Hepatocyte (in vitro differentiated cells): ENCODE results near the gene SH3RF3. TPM values are rescaled to one million over a fixed set of nuclear protein-coding genes. Genes with fewer than 3 reads are reported as not detected.

Experiments used
- DNase-seq: peaks from one replicate; pipeline ENCODE4 v3.0.0-alpha.2; 2016; ENCODE audit warnings: low spot score
- H2AFZ ChIP-seq: fragments of 200-600 bp; sonication (generic); 2 replicates; pipeline ENCODE4 v1.6.0; 2016; ENCODE audit warnings: antibody characterized with exemption, mild to moderate bottlenecking
- H3K27ac ChIP-seq: fragments of 200-600 bp; sonication (generic); 2 replicates; pipeline ENCODE4 v1.5.1; 2016; ENCODE audit warnings: mild to moderate bottlenecking
- H3K27me3 ChIP-seq: fragments of 200-600 bp; sonication (generic); 2 replicates; pipeline ENCODE4 v1.6.1; 2016
- H3K36me3 ChIP-seq: fragments of 200-600 bp; sonication (generic); replicated peaks from 2 replicates; pipeline ENCODE4 v1.5.1; 2016; ENCODE audit warnings: low read depth; ENCODE audit not compliant: insufficient read depth
- H3K4me1 ChIP-seq: fragments of 200-600 bp; sonication (generic); 2 replicates; pipeline ENCODE4 v1.5.1; 2016; ENCODE audit warnings: mild to moderate bottlenecking, moderate library complexity; ENCODE audit not compliant: insufficient read depth
- H3K4me2 ChIP-seq: fragments of 200-600 bp; sonication (generic); 2 replicates; pipeline ENCODE4 v1.6.0; 2016
- H3K4me3 ChIP-seq: fragments of 200-600 bp; sonication (generic); 2 replicates; pipeline ENCODE4 v1.5.1; 2016; ENCODE audit warnings: mild to moderate bottlenecking
- H3K79me2 ChIP-seq: fragments of 200-600 bp; sonication (generic); 2 replicates; pipeline ENCODE4 v1.6.0; 2017; ENCODE audit warnings: mild to moderate bottlenecking
- H3K9me2 ChIP-seq: fragments of 200-600 bp; sonication (generic); replicated peaks from 2 replicates; pipeline ENCODE4 v1.6.0; 2017; ENCODE audit warnings: mild to moderate bottlenecking; ENCODE audit not compliant: insufficient read depth
- H3K9me3 ChIP-seq: fragments of 200-600 bp; sonication (generic); 2 replicates; pipeline ENCODE4 v1.5.1; 2016; ENCODE audit warnings: low read depth, mild to moderate bottlenecking
- H4K20me1 ChIP-seq: fragments of 200-600 bp; sonication (generic); 2 replicates; pipeline ENCODE4 v1.6.0; 2016; ENCODE audit warnings: mild to moderate bottlenecking; ENCODE audit not compliant: insufficient read depth, poor library complexity, severe bottlenecking
- EZH2 ChIP-seq: fragments of 200-600 bp; sonication (generic); IDR thresholded peaks from 2 replicates; pipeline ENCODE4 v1.6.1; 2016; ENCODE audit warnings: antibody characterized with exemption, mild to moderate bottlenecking, borderline replicate concordance
- EZH2phosphoT487 ChIP-seq: fragments of 200-600 bp; sonication (generic); IDR thresholded peaks from one replicate; pipeline ENCODE4 v1.6.1; 2018; ENCODE audit warnings: antibody characterized with exemption, mild to moderate bottlenecking, low read depth, moderate library complexity; ENCODE audit not compliant: unreplicated experiment, severe bottlenecking
- WGBS: methylation state at CpG from one replicate; pipeline ENCODE4 v1.1.6; 2016; ENCODE audit warnings: low lambda C conversion rate; ENCODE audit errors: missing lambda C conversion rate; 5-methylcytosine and 5-hydroxymethylcytosine counted together
- polyA plus RNA-seq: library from polyadenylated mRNA; unstranded; fragments of >200 nt; fragmentation: Nextera tagmentation; extraction: Ambion mirVana; gene quantifications from 2 replicates; pipeline ENCODE4 v1.2.1, GENCODE V29; 2016
- total RNA-seq: library from RNA; depleted of rRNA; stranded (reverse); fragments of >200 nt; gene quantifications from 2 replicates; pipeline ENCODE4 v1.2.3, GENCODE V29; 2014
- TF ChIP-seq, protein P1 (sequence below): fragments of 200-600 bp; sonication (generic); IDR thresholded peaks from 2 replicates; pipeline ENCODE4 v1.5.1; 2016; ENCODE audit warnings: antibody characterized with exemption, mild to moderate bottlenecking; ENCODE audit not compliant: poor library complexity

SH3RF3 gene
- total and polyA plus RNA-seq, 2 experiments from 2014 or later = 1.9 to 2.1 TPM

GRCh38 chr2:109234355-109234754, 105.3 kb downstream of the SH3RF3 start:
- Histone ChIP-seq H3K4me1 (no peaks in the 10 kb centered on the region), H3K4me2 (no peak overlapping the region), H4K20me1 (no peaks in the 10 kb centered on the region), H2AFZ (no peak overlapping the region), H3K36me3 (no peaks in the 10 kb centered on the region), H3K27me3 (peaks cover 9% of the 10 kb centered on the region), H3K79me2 (no peaks in the 10 kb centered on the region), H3K9me2 (no peaks in the 10 kb centered on the region), H3K4me3 (no peak overlapping the region), H3K9me3 (no peaks in the 10 kb centered on the region), H3K27ac (no peak overlapping the region)
- no peak for DNase-seq
- no peak for TF ChIP-seq EZH2
- TF ChIP-seq EZH2phosphoT487 = no peak
- TF ChIP-seq, protein P1, sequence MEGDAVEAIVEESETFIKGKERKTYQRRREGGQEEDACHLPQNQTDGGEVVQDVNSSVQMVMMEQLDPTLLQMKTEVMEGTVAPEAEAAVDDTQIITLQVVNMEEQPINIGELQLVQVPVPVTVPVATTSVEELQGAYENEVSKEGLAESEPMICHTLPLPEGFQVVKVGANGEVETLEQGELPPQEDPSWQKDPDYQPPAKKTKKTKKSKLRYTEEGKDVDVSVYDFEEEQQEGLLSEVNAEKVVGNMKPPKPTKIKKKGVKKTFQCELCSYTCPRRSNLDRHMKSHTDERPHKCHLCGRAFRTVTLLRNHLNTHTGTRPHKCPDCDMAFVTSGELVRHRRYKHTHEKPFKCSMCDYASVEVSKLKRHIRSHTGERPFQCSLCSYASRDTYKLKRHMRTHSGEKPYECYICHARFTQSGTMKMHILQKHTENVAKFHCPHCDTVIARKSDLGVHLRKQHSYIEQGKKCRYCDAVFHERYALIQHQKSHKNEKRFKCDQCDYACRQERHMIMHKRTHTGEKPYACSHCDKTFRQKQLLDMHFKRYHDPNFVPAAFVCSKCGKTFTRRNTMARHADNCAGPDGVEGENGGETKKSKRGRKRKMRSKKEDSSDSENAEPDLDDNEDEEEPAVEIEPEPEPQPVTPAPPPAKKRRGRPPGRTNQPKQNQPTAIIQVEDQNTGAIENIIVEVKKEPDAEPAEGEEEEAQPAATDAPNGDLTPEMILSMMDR = no peak
- WGBS = 89% methylated on average over 4 of the region's 4 CpGs

- H3K27ac ChIP-seq = no peak overlapping the region
- no peak overlapping the region for H3K4me2 ChIP-seq
- no peaks in the 10 kb centered on the region for H3K36me3 ChIP-seq
- no peak overlapping the region for H2AFZ ChIP-seq
- DNase-seq = no peak
- no peaks in the 10 kb centered on the region for H3K4me1 ChIP-seq
- no peak overlapping the region for H3K4me3 ChIP-seq
- no peaks in the 10 kb centered on the region for H3K9me2 ChIP-seq
- no peak for TF ChIP-seq EZH2phosphoT487
- TF ChIP-seq, protein P1 = no peak
- no peak for TF ChIP-seq EZH2
- H3K27me3 ChIP-seq = peaks cover 9% of the 10 kb centered on the region
- H3K9me3 ChIP-seq = no peaks in the 10 kb centered on the region
- 89% methylated on average over 4 of the region's 4 CpGs for WGBS
- no peaks in the 10 kb centered on the region for H4K20me1 ChIP-seq
- H3K79me2 ChIP-seq = no peaks in the 10 kb centered on the region
Observed at GRCh38 chr2:109236147-109236546, 107.1 kb downstream of the SH3RF3 start.

GRCh38 chr2:109237792-109238191, 108.8 kb downstream of the SH3RF3 start:
- WGBS = 97% methylated on average over 2 of the region's 2 CpGs
- no peak overlapping the region for H3K4me3 ChIP-seq
- DNase-seq = no peak
- no peak overlapping the region for H3K27ac ChIP-seq
- H4K20me1 ChIP-seq = no peaks in the 10 kb centered on the region
- no peaks in the 10 kb centered on the region for H3K27me3 ChIP-seq
- H3K79me2 ChIP-seq = no peaks in the 10 kb centered on the region
- H2AFZ ChIP-seq = no peak overlapping the region
- no peaks in the 10 kb centered on the region for H3K36me3 ChIP-seq
- H3K4me2 ChIP-seq = no peak overlapping the region
- no peaks in the 10 kb centered on the region for H3K4me1 ChIP-seq
- H3K9me2 ChIP-seq = no peaks in the 10 kb centered on the region
- no peaks in the 10 kb centered on the region for H3K9me3 ChIP-seq
- TF ChIP-seq, protein P1 = no peak
- TF ChIP-seq EZH2phosphoT487 = no peak
- TF ChIP-seq EZH2 = no peak

DNA sequence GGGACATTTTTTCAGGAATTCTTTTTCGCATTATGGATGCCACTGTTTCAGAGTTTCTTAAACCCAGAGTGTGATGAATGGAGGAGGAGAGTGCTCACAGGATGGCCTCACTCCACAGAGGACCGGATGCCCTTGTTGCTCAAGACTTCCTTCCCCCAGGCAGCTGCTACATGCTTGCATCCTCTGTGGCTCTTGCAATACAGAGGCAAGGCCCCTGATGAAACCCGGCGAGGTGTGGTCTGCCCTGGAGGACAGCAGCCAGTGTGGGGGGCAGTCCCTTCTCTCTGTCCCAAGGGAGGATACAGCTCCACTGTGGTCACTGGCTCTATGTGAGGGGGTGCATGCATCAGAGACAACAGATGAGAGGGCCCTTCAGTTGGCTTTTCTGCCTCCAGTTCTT, 109.6 kb downstream of the SH3RF3 start:
- 80% methylated on average over 4 of the region's 4 CpGs for WGBS
- no peak for DNase-seq
- Histone ChIP-seq H3K79me2 (no peaks in the 10 kb centered on the region), H3K27ac (no peak overlapping the region), H3K36me3 (no peaks in the 10 kb centered on the region), H3K9me3 (no peaks in the 10 kb centered on the region), H3K9me2 (no peaks in the 10 kb centered on the region), H3K4me1 (no peaks in the 10 kb centered on the region), H3K27me3 (no peaks in the 10 kb centered on the region), H3K4me3 (no peak overlapping the region), H2AFZ (no peak overlapping the region), H4K20me1 (no peaks in the 10 kb centered on the region), H3K4me2 (no peak overlapping the region)
- TF ChIP-seq EZH2phosphoT487 (no peak), EZH2 (no peak)
- TF ChIP-seq, protein P1 = no peak
